GM23248 (cell line): ENCODE results near the gene C14orf93. TPM values are rescaled to one million over a fixed set of nuclear protein-coding genes. Genes with fewer than 3 reads are reported as not detected.
A peak's percentile ranks its signal among the peaks of the same experiment; 100 is the strongest.

ENCODE experiments used
- DNase-seq: peaks from one replicate; pipeline ENCODE4 v3.0.0-alpha.2; 2015
- H2AFZ ChIP-seq: fragments of 200-600 bp; sonication (generic); 2 replicates; pipeline ENCODE4 v1.6.1; 2016; ENCODE audit warnings: antibody characterized with exemption
- H3F3A ChIP-seq: fragments of 200-600 bp; sonication (generic); 2 replicates; pipeline ENCODE4 v1.6.1; 2016; ENCODE audit warnings: mild to moderate bottlenecking, antibody characterized with exemption, mixed run types; ENCODE audit not compliant: insufficient read depth
- H3K27ac ChIP-seq: fragments of 200-600 bp; sonication (generic); 2 replicates; pipeline ENCODE4 v1.5.1; 2016; ENCODE audit warnings: mild to moderate bottlenecking
- H3K27me3 ChIP-seq: fragments of 200-600 bp; sonication (generic); replicated peaks from 2 replicates; pipeline ENCODE4 v1.6.1; 2016; ENCODE audit warnings: mild to moderate bottlenecking; ENCODE audit not compliant: insufficient read depth
- H3K36me3 ChIP-seq: fragments of 200-600 bp; sonication (generic); 2 replicates; pipeline ENCODE4 v1.6.1; 2016; ENCODE audit warnings: low read depth, mild to moderate bottlenecking
- H3K4me1 ChIP-seq: fragments of 200-600 bp; sonication (generic); 2 replicates; pipeline ENCODE4 v1.6.1; 2016; ENCODE audit warnings: mild to moderate bottlenecking; ENCODE audit not compliant: insufficient read depth
- H3K4me2 ChIP-seq: fragments of 200-600 bp; sonication (generic); one replicate; pipeline ENCODE4 v1.6.1; 2016; ENCODE audit warnings: mild to moderate bottlenecking; ENCODE audit not compliant: unreplicated experiment
- H3K4me3 ChIP-seq: fragments of 200-600 bp; sonication (generic); 2 replicates; pipeline ENCODE4 v1.5.1; 2016; ENCODE audit warnings: mild to moderate bottlenecking
- H3K79me2 ChIP-seq: fragments of 200-600 bp; sonication (generic); 2 replicates; pipeline ENCODE4 v1.6.1; 2016; ENCODE audit warnings: mild to moderate bottlenecking; ENCODE audit not compliant: insufficient read depth
- H3K9ac ChIP-seq: fragments of 200-600 bp; sonication (generic); 2 replicates; pipeline ENCODE4 v1.6.1; 2016; ENCODE audit warnings: mild to moderate bottlenecking
- H3K9me2 ChIP-seq: fragments of 200-600 bp; sonication (generic); 2 replicates; pipeline ENCODE4 v1.6.1; 2016; ENCODE audit warnings: mixed run types, mild to moderate bottlenecking, moderate library complexity; ENCODE audit not compliant: insufficient read depth
- H3K9me3 ChIP-seq: fragments of 200-600 bp; sonication (generic); one replicate; pipeline ENCODE4 v1.6.1; 2017; ENCODE audit warnings: low read depth
- H4K20me1 ChIP-seq: fragments of 200-600 bp; sonication (generic); 2 replicates; pipeline ENCODE4 v1.6.0; 2016; ENCODE audit not compliant: insufficient read depth
- EZH2 ChIP-seq: fragments of 200-600 bp; sonication (generic); IDR thresholded peaks from 2 replicates; pipeline ENCODE4 v1.6.1; 2018; ENCODE audit warnings: antibody characterized with exemption, mild to moderate bottlenecking; ENCODE audit not compliant: insufficient read depth, poor library complexity, severe bottlenecking
- EZH2phosphoT487 ChIP-seq: fragments of 200-600 bp; sonication (generic); IDR thresholded peaks from 2 replicates; pipeline ENCODE4 v1.6.1; 2018; ENCODE audit warnings: antibody characterized with exemption, moderate library complexity, mild to moderate bottlenecking, low read depth; ENCODE audit not compliant: insufficient read depth
- WGBS, 2 experiments: methylation state at CpG; one replicate each; pipeline ENCODE4 v1.1.6; 2015 to 2017; ENCODE audit warnings: low lambda C conversion rate in 2 of 2, low coverage in 1 of 2; ENCODE audit errors: missing lambda C conversion rate in 2 of 2; 5-methylcytosine and 5-hydroxymethylcytosine counted together
- in situ Hi-C: fragments of 300-500 bp; cut with MboI; formaldehyde crosslinking; loops from 2 replicates; pipeline ENCODE4 v1.15.0; 2020
- polyA plus RNA-seq: library from polyadenylated mRNA; unstranded; fragments of >200 nt; fragmentation: Nextera tagmentation; extraction: Ambion mirVana; gene quantifications from 2 replicates; pipeline ENCODE4 v1.2.1, GENCODE V29; 2016
- total RNA-seq: library from RNA; depleted of rRNA; stranded (reverse); fragments of >200 nt; shearing (Covaris generic); gene quantifications from 2 replicates; pipeline ENCODE4 v1.2.3, GENCODE V29; 2014

C14orf93 gene
- total and polyA plus RNA-seq, 2 experiments from 2014 or later, result 3.4 to 7.1 TPM

DNA sequence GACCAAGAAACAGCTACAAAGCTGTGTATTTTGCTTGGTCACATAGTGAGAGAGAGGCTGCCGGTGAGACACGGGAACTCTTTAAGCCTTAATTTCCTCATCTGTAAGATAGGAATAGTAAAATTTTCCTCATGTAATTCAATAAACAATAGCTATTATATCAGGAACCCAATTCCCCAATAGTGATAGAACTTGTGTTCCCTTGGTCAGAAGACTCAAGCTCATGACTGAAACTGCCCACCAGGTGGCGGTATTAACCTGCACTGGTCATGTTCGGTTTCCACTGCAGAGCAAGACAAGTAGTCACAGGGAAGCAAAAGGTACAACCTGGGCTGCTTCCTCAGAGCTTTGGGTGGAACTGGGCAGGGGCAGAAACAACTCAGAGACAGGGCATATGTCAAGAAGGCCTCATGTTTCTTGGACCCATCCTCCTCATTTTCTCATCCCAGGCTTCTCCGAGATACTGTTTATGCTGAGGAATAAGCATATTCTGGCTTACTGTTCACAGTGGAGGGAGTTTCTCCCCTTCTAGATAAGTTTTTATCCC, 23.4 kb downstream of the C14orf93 start:
- in situ Hi-C loops, result no loop called here

DNA sequence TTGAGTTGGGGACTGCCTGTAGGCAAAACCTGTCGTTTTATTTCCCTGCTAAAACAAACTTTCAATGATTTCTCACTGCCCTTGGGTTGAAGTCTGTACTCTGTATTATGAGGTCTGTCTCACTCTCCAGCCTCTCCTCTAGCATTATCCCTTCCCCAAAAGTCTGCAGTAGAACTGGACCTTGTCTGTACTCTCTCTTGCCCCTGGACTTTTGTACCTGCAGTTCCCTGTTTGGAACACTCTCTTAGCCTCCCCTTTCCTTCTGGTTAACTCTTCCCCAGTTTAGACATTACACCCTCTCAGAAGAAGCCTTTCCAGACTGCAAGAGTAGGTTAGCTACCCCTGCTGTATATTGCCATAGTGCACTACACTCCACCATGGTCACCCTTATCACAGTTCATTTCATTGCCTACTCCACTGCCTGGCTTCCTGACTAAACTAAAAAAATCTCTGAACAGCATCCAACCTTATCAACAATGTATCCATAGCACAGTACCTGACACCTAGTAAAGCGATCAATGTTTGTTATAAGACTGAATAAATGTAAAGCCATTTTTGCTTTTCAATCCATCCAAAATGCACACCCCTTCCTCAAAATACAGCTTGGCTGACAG, 23.9 kb downstream of the C14orf93 start:
- Histone ChIP-seq H3K4me1 (no peaks in the 10 kb centered on the region), H4K20me1 (no peaks in the 10 kb centered on the region), H3K9me2 (no peaks in the 10 kb centered on the region), H3K27me3 (no peaks in the 10 kb centered on the region), H3K9ac (no peak overlapping the region), H3K36me3 (no peaks in the 10 kb centered on the region), H2AFZ (no peak overlapping the region), H3K9me3 (no peaks in the 10 kb centered on the region), H3K79me2 (peaks cover 25% of the 10 kb centered on the region), H3F3A (peaks cover 8% of the 10 kb centered on the region; the same call in 1 of the 2 replicates), H3K27ac (no peak overlapping the region), H3K4me3 (no peak overlapping the region), H3K4me2 (no peak overlapping the region)
- TF ChIP-seq EZH2phosphoT487 (no peak), EZH2 (no peak)
- no peak for DNase-seq
- in situ Hi-C loops, result no loop called here
- WGBS, 2 experiments, result 46 to 48% methylated on average over 2 of the region's 2 CpGs

More for the DNA sequence above, 23.4 kb downstream of the C14orf93 start:
- 20 to 21% methylated on average over 5 of the region's 5 CpGs for WGBS, 2 experiments
- Histone ChIP-seq H3K9me3 (no peaks in the 10 kb centered on the region), H3K27ac (no peak overlapping the region), H3K27me3 (no peaks in the 10 kb centered on the region), H3K9ac (no peak overlapping the region), H4K20me1 (no peaks in the 10 kb centered on the region), H3K4me3 (no peak overlapping the region), H3K9me2 (no peaks in the 10 kb centered on the region), H3F3A (peaks cover 8% of the 10 kb centered on the region; the same call in 1 of the 2 replicates), H3K36me3 (no peaks in the 10 kb centered on the region), H3K4me1 (no peaks in the 10 kb centered on the region), H3K79me2 (peaks cover 19% of the 10 kb centered on the region), H2AFZ (no peak overlapping the region), H3K4me2 (no peak overlapping the region)
- TF ChIP-seq EZH2phosphoT487 (no peak), EZH2 (no peak)
- DNase-seq, result peak; percentile 84

DNA sequence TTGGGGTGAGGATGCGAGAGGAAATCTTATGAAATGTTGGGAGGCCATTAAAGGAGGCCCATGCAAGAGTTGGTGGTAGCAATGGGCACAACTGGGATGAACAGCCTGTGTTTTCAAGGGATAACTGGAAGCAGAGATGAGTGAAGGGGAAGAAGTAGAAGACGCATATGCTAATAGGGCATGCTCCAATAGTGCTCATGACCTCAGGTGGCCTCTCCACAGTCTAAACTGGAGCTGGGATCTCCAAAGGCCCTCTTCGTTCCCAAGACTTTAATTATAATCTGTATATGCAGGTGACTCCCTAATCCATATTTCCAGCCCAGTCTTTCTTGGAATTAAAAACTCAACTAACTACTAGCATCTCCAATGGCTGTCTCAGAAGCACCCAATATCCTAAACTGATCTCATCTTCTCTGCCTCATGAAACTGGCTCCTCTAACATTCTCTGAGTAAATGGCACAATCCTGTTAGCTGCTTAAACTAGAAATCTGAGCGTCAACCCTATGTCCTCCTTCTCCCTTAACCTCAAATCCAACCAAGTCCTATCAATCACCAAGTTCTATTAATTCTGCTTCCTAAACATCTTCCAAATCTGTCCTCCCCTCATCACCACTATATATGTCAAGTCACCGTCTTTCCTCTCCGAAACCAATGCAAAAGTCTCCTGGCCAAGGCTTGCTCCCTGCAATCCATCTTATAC, 24.8 kb downstream of the C14orf93 start:
- H2AFZ ChIP-seq, result no peak overlapping the region
- H3K79me2 ChIP-seq, result peaks cover 31% of the 10 kb centered on the region
- TF ChIP-seq EZH2, result no peak
- no peak for TF ChIP-seq EZH2phosphoT487
- no peaks in the 10 kb centered on the region for H4K20me1 ChIP-seq
- peaks cover 2% of the 10 kb centered on the region; the same call in 1 of the 2 replicates for H3K4me1 ChIP-seq
- no peaks in the 10 kb centered on the region for H3K27me3 ChIP-seq
- H3K27ac ChIP-seq, result no peak overlapping the region
- no peaks in the 10 kb centered on the region for H3K9me2 ChIP-seq
- H3K4me3 ChIP-seq, result no peak overlapping the region
- 87 to 93% methylated on average over 6 of the region's 6 CpGs for WGBS, 2 experiments
- in situ Hi-C loops, result no loop called here
- H3K9me3 ChIP-seq, result no peaks in the 10 kb centered on the region
- peaks cover 11% of the 10 kb centered on the region; the same call in 1 of the 2 replicates for H3F3A ChIP-seq
- no peaks in the 10 kb centered on the region for H3K36me3 ChIP-seq
- no peak overlapping the region for H3K4me2 ChIP-seq
- no peak for DNase-seq
- no peak overlapping the region for H3K9ac ChIP-seq

DNA sequence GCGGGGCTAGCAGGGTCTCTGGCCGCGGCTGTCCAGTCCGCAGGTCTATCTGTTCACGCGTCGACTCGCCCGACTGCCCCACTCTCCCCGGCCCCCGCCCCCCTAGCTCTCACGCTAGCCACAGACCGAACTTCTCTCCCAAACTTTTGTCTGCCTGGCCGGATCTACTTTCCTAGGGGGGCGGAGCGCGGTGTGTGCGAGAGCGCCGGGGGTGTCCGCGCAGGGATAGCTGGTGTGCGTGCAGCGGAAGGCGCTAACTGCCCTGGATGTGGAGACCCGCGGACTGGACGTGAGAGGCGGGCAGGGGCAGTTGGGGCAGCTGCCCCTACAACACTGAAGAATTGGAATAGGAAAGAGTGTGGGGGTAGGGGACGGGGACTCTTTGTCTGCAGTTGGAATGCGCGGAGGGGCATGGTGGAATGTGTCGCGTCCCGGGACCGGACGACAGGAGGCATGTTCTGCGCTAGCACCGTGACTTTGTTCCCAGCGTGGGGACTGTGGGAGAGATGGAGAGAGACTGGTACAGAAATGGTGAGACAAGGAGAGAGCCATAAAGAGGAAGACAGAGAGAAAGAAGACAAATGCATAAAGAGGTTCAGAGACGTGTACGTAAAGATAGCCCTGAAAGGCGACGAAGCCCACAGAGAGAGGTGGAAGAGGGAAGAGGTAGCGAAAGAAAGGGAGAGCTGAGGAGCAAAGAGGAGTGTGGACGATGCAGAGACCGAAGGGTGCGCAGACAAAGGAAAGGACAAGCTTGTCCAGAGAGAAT, 27.3 kb downstream of the C14orf93 start, which contains the start of gene AJUBA:
AJUBA (minus strand) TSS at position 75 of the 769 bp plus-strand sequence. CDS start 285 bp downstream, outside the sequence.
- in situ Hi-C loops, result no loop called here
- Histone ChIP-seq H2AFZ (peak within 1 kb of the TSS; percentile 80), H3K4me2 (peak within 1 kb of the TSS; percentile 95), H3K9me3 (no peaks in the 10 kb centered on the region), H3K36me3 (no peaks in the 10 kb centered on the region), H3K9me2 (no peaks in the 10 kb centered on the region), H3K4me1 (peaks cover 25% of the 10 kb centered on the region), H3K27ac (peak within 1 kb of the TSS; percentile 21), H3K9ac (peak within 1 kb of the TSS; percentile 83), H3K79me2 (peaks cover 49% of the 10 kb centered on the region), H3F3A (peaks cover 29% of the 10 kb centered on the region; the same call in 1 of the 2 replicates), H3K27me3 (no peaks in the 10 kb centered on the region), H4K20me1 (no peaks in the 10 kb centered on the region), H3K4me3 (peak within 1 kb of the TSS; percentile 75)
- 1 to 2% methylated on average over 33 to 44 of the region's 48 CpGs for WGBS, 2 experiments
- DNase-seq, result peak; percentile 96
- TF ChIP-seq EZH2phosphoT487 (no peak), EZH2 (no peak)
